ENCODE results near the gene DCST2.

DNA sequence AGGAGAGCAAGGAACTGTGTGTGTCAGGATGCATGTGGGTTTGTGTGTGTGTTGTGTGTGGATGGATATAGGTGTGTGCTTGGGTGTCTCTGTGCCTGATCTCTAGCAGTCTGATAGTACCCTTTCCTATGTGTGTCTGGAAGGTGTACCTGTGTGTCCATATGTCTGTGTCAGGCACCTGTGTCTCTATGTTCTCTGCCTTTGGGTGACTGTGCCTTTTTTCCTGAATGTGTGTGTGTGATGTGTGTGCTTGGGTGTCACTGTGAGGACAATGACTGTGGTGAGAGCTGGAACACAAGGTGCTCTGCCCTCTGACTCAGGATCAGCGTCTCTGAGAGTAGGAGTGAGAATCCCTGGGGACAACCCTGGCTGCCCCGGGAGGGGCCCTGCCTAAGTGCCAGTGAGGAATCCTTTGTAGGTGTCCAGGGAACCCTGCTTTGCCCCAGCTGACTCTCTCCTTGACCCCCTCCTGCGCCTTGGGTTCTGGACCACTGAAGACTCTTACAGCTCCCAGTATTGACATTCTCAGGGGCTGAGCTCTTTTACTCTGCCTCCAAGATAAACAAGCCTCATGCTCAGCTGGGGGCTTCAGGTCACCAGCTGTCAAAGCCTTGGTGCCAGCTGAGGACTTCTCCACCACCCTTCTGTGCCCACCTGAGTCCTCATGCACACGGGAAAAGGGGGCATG is 44.3 kb upstream of the DCST2 start:
- TF ChIP-seq POLR2A (IDR thresholded peaks at IDR 0.05) = no peak
- TF ChIP-seq, protein P1, sequence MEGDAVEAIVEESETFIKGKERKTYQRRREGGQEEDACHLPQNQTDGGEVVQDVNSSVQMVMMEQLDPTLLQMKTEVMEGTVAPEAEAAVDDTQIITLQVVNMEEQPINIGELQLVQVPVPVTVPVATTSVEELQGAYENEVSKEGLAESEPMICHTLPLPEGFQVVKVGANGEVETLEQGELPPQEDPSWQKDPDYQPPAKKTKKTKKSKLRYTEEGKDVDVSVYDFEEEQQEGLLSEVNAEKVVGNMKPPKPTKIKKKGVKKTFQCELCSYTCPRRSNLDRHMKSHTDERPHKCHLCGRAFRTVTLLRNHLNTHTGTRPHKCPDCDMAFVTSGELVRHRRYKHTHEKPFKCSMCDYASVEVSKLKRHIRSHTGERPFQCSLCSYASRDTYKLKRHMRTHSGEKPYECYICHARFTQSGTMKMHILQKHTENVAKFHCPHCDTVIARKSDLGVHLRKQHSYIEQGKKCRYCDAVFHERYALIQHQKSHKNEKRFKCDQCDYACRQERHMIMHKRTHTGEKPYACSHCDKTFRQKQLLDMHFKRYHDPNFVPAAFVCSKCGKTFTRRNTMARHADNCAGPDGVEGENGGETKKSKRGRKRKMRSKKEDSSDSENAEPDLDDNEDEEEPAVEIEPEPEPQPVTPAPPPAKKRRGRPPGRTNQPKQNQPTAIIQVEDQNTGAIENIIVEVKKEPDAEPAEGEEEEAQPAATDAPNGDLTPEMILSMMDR (IDR thresholded peaks at IDR 0.05) = no peak

Data from body of pancreas (tissue), 4 donors.